ELR (cell line): ENCODE results near the gene NXNL1.
A peak's percentile ranks its signal among the peaks of the same experiment; 100 is the strongest.

Experiments
- DNase-seq: peaks from one replicate; pipeline ENCODE4 v3.0.0-alpha.2; 2015; ENCODE audit warnings: low read depth

Gene NXNL1

GRCh38 chr19:17455308-17456123 lies 5.2 kb downstream of the NXNL1 start:
- DNase-seq = no peak

DNA sequence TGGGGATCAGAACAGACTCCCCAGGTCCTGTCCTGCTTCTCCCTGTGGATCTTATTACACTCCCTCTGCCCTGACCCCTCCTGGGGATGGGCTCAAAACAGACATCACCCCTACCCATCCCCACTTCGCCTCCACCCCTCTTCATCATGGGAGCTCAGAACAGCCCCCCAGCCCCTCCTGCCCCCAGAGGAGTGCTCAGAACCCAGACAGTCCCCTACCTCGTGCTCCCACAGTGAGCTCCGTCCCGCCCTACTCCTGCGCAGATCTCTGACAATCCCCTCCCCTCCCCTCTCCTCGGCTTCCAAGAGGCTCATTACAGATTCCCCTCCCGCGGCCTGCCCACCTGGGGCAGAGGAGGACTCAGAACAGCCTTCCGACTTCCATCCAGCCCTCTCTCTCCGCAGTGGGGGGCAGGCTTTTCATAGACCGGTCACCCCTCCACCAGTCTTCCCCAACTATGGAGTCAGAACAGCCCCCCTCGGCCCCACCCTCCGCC lies 6.1 kb downstream of the NXNL1 start:
- no peak for DNase-seq

GRCh38 chr19:17451820-17452219 lies 8.9 kb downstream of the NXNL1 start:
- DNase-seq = no peak

DNA sequence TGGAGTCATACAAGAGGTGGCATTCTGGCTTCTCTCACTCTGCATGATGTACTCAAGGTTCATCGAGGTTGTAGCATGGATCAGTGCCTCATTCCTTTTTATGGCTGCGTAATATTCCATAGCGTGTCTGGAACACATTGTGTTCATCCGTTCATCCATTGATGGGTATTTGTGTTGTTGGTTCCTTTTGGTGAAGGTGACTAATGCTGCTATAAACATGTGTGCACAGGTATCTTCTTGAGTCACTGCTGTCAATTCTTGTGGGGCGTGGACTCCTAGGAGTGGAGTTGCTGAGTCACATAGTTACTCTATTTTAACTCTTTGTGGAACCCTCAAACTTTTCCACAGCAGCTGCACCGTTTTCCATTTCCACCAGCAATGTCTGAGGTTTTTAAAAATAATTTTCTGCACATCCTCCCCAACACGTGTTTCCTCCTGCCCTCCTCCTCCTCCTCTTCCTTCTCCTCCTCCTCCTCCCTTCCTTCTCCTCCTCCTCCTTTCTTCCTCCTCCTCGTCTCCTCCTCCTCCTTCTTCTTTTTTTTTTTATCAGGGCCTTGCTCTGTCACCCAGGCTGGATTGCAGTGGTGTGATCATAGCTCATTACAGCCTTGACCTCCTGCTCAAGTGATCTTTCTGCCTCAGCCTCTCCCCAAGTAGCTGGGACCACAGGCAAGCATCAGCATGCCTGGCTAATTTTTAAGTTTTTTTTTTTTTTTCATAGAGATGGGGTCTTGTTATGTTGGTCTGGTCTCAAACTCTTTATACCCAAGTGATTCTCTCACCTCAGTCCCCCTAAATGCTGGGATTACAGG lies 10.3 kb downstream of the NXNL1 start:
- DNase-seq = peak; percentile 36

DNA sequence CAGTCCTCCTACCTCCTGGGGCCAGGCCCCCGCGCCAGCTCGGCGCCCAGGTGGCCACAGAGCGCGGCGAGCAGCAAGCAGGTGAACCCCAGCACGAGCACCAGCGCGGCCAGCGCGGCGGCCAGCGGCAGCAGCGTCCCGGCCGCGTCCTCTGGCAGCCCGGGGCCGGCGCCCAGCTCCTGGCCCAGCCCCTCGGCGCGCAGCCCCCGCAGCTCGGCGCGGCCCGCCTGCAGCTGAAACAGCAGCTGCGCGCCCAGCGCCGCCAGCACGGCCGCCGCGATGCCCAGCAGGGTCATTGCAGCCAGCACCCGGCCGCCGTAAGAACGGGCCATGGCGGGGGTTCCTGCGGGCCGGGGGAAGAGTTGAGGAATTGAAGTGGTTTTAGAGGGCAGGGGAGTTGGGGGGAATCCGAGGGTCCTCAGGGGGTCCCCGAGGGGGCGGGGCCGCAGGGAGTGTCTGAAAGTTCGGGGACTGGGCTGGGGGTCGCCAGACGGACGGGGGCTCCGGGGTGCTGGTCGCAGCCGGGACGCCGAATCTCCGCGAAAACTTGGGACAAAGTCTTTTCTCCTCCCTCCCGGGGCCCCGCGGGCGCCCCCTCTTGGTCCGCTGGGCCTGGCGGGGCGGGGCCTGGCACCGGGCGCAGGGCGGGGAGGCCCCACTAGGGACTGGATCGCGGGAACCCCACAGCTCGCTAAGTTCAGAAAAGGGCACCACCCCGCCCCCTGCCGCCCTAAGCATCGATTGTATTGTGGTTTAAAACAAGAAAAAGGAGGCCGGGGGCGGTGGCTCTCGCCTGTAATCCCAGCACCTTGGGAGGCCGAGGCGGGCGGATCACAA lies 12.4 kb downstream of the NXNL1 start, which contains the start of gene TMEM221:
Gene TMEM221, minus strand, starts transcription at position 538 of the 837 bp plus-strand sequence. Its CDS starts 206 bp downstream, at position 332.
- peak; percentile 48 for DNase-seq

GRCh38 chr19:17447704-17448130 lies 13.0 kb downstream of the NXNL1 start:
- no peak for DNase-seq

DNA sequence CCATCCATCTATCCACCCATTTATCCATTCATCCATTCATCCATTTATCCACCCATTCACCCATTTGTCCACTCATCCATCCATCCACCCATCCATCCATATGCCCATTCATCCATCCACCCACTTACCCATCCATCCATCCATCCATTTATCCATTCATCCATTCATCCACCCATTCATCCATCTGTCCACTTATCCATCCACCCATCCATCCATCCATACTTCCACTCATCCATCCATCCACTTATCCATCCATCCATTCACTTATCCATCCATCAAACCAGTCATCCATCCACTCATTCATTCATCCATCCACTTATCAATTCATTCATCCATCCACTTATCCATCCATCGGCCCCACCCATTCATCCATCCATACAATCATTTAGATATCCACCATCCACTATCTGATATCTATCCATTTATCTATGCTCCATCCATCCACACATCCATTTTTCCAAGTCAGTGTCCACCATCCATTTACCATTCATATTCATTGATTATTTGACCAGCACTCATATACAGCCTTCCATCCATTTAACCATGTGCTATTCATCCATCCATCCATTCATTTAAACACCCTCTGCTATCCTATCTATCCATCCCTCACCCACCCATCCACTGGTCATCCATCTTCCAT lies 15.1 kb downstream of the NXNL1 start:
- no peak for DNase-seq

DNA sequence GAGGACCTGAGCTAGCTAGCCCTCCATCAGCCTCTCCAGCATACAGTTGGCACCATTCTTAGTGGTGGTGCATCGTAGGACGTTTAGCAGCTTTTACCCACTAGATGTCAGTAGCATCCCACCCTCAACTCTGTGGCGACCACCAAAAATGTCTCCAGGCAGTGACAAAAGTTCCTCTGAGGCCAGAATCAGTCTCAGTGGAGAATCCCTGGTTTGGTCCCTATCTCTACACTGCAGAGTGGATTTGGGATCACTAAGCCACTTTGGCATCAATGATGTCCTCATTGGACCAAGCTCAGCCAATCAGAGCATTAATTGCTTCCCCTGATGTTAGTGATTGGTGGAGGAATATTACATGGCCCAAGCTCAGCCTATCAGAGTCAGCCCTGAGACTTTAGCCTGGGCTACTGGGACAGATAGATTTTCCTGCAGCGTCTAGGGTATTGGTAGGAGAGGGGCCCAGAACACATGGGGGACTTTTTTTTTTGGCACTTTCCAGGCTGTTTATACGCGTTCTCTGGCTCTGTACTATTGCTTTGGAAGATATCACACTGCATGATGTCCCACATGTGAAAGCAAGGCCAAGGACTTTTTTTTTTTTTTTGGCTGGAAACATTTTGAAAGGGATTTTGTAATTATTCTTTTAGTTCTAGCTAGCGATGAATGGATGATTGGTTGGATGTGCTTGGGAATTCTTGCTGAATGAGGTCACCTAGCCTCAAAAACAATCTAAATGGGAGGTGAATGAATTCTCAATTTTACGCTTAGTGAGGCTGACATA lies 19.3 kb downstream of the NXNL1 start:
- peak; percentile 57 for DNase-seq

DNA sequence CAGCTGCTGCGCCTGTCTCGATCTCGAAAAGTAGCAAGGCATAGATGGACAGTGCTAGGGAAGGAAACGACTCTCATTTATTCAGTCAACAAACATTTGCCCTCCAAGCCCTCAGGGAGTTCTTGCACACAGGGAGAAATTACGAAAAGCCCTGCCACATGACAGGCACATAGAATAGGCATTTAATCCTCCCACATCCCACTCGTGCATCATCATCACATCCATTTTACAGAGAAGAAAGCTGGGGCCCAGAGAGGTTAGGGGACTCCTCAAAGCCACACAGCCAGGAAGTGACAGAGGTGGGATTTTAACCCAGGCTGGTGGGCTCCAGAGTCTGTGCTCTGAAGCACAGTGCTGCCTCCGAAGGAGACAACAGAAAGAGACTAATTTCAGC lies 23.9 kb downstream of the NXNL1 start:
- DNase-seq = no peak

DNA sequence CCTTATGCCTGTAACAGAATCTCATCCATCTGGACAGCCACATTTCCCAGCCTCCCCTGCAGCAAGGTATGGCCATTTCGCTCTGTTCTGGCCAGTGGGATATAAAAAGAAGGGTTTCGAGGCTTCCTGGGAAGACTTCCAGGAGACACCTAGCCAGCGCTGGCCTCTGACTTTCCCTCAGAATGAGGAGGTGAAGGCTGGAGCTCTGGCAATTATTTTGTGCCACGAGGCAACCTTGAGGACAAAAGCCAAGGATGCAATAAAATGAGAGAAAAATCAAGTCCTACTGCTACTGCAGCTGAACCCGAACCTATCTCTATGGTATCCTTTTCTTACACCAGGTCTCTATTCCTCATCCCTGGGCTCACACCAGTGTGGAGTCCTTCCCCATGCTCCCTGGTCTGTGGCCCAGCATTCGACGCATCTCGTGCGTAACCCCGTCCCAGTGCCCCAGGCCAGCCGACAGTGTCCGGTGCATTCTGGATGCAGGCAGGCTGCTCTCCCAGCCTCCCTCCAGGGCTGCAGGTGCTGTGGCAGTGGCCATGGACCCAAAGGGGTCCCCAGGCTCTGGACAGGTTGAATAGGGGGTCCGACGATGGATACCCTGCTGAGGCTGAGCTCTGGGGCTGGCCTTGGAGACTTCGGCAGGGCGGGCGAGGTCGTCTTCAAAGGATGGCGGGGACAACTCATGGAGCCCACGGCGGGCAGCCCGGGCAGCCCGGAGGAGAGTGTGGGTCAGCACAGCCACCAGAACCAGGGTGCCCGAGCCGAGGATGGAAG lies 24.4 kb downstream of the NXNL1 start:
- DNase-seq = no peak

DNA sequence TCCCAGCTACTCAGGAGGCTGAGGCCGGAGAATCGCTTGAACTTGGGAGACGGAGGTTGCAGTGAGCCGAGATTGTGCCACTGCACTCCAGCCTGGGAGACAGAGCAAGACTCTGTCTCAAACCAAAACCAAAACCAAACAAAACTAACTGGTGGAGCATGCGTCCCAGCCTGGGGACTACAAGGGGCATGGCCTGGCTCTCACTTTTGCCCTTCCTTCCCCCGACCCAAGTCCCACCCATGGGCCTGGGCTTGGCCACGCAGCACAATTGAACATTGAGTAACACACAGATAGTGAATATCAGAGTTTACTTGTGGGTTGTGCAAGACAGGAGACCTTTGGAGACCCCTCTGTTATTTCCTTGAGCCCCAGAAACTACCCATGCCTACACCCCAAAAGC lies 25.5 kb downstream of the NXNL1 start:
- no peak for DNase-seq

DNA sequence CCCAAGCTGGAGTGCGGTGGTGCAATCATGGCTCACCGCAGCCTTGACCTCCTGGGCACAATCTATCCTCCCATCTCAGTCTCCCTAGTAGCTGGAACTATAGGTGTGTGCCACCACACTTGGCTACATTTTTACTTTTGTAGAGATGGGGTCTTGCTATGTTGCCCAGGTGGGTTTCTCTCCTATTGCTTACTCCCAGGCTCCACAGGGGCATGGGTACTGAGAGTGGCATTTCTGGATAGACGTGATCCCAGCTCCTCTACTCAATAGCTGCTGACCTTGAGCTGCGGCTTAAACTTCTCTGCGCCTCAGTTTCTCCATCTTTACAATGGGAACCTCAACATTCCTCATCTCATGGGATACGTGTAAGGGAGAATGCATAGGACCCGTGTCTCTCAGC lies 29.3 kb downstream of the NXNL1 start:
- DNase-seq = no peak

- DNase-seq = no peak
These were observed 31.0 kb downstream of the NXNL1 start for GRCh38 chr19:17429641-17430113.

- peak; percentile 34 for DNase-seq
These were observed 35.9 kb downstream of the NXNL1 start for GRCh38 chr19:17424743-17425365.

GRCh38 chr19:17423429-17424208 lies 37.1 kb downstream of the NXNL1 start:
- no peak for DNase-seq

DNA sequence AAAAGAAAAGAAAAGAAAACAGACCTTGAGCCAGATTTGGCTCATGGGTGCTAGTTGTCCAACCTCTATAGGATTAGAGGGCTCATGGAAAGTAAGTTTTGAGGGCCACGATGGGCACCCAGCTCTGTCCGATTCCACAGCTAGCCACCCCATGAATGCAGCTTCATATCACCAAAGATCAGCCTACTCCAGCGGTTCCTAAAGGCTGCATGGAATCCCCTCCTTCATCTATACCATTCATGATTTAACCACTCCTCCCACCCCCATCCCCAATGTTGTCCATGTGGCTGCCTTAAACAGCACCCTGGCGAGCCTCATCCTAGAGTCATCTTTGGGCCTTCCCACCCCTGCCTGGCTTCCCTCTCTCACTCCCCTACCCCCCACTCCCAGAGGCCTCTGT lies 38.8 kb downstream of the NXNL1 start:
- DNase-seq = no peak

DNA sequence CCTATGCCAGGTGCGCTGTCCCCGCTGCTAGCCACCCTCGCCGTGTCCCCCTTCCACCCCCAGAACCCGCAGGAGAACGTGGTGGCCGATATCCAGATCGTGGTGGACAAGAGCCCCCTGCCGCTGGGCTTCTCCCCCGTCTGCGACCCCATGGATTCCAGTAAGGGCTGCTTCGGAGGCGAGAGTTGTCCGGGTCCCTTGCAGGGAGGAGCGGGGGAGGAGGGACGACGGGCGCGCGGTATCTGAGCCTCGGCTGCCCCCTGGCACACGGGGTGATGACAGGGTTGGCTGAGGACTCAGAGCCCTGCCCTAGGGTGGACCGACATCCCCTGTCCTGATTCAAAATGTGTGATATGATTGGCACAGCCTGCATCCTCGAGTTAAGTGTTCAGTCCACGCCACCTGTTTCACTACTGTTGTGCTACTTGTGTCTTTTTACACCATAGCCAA lies 40.2 kb downstream of the NXNL1 start:
- DNase-seq = peak; percentile 20
